ENCODE results near the gene MRFAP1.
"Not testable (repeated sequence)": the region's sequence is repeated elsewhere in the genome, so short reads cannot be mapped to it uniquely, and the experiment has no call there.

Gene MRFAP1

GRCh38 chr4:6668391-6668790, 27.9 kb downstream of the MRFAP1 start:
- DNase-seq (ENCODE audit: low read depth): no peak

GRCh38 chr4:6671648-6672047, 31.2 kb downstream of the MRFAP1 start:
- DNase-seq (ENCODE audit: low read depth): no peak

- DNase-seq (ENCODE audit: low read depth): no peak
Observed at GRCh38 chr4:6672131-6672530, 31.6 kb downstream of the MRFAP1 start.

GRCh38 chr4:6672541-6673190, 32.2 kb downstream of the MRFAP1 start:
- DNase-seq (ENCODE audit: low read depth): not testable (repeated sequence)

- DNase-seq (ENCODE audit: low read depth): not testable (repeated sequence)
Observed at GRCh38 chr4:6673191-6673659, 32.7 kb downstream of the MRFAP1 start.

- peak; percentile 88 for DNase-seq (ENCODE audit: low read depth)
Observed at GRCh38 chr4:6673660-6674499, 33.4 kb downstream of the MRFAP1 start.

- DNase-seq (ENCODE audit: low read depth): peak; percentile 31
Observed at GRCh38 chr4:6674500-6675149, 34.1 kb downstream of the MRFAP1 start.

GRCh38 chr4:6676722-6677558, 36.5 kb downstream of the MRFAP1 start:
- DNase-seq (ENCODE audit: low read depth): no peak

- no peak for DNase-seq (ENCODE audit: low read depth)
Observed at GRCh38 chr4:6680372-6681034, 40.0 kb downstream of the MRFAP1 start.

- no peak for DNase-seq (ENCODE audit: low read depth)
Observed at GRCh38 chr4:6681191-6681590, 40.7 kb downstream of the MRFAP1 start.

GRCh38 chr4:6682862-6683590, 42.5 kb downstream of the MRFAP1 start:
- DNase-seq (ENCODE audit: low read depth): no peak

- DNase-seq (ENCODE audit: low read depth): no peak
Observed at GRCh38 chr4:6684656-6685055, 44.2 kb downstream of the MRFAP1 start.

- DNase-seq (ENCODE audit: low read depth): no peak
Observed at GRCh38 chr4:6686104-6686787, 45.8 kb downstream of the MRFAP1 start.

- DNase-seq (ENCODE audit: low read depth): no peak
Observed at GRCh38 chr4:6687947-6688878, 47.7 kb downstream of the MRFAP1 start.

- peak; percentile 71 for DNase-seq (ENCODE audit: low read depth)
Observed at GRCh38 chr4:6688879-6689505, 48.5 kb downstream of the MRFAP1 start.

GRCh38 chr4:6689506-6689960, 49.0 kb downstream of the MRFAP1 start:
- DNase-seq (ENCODE audit: low read depth): no peak

Measured in stimulated activated CD8-positive, alpha-beta memory T cell treated with anti-CD3 and anti-CD28 coated beads, Interleukin-4, amount 100 ng/mL, for 24 hours (primary cell).